ENCODE measurements around the gene SEC61G.

Gene SEC61G

GRCh38 chr7:54757711-54758110, 1.3 kb downstream of the SEC61G start:
- no peak for DNase-seq

GRCh38 chr7:54749200-54749599, 9.8 kb downstream of the SEC61G start:
- no peak for DNase-seq

GRCh38 chr7:54747234-54747633, 11.8 kb downstream of the SEC61G start:
- DNase-seq: no peak

- no peak for DNase-seq
Observed at GRCh38 chr7:54743580-54743979, 15.4 kb downstream of the SEC61G start.

DNA sequence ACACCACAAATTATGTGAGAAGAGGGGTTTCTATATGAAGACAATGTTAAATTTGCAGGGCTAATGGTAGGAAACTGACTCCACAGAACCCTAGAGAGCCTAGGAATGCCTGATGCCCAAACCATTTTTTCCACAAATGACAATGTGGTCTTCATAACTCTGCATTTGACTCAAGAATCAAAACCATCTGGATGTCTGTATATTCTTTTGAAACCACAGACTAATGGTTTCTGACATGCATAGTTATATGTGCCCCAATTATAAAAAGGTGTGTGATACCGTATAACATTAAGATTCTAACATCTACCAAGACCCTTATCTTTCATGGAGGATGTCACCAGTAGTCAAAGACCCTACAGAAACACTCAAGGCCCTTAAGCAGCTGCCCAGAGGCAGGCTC, 20.3 kb downstream of the SEC61G start:
- DNase-seq: no peak

DNA sequence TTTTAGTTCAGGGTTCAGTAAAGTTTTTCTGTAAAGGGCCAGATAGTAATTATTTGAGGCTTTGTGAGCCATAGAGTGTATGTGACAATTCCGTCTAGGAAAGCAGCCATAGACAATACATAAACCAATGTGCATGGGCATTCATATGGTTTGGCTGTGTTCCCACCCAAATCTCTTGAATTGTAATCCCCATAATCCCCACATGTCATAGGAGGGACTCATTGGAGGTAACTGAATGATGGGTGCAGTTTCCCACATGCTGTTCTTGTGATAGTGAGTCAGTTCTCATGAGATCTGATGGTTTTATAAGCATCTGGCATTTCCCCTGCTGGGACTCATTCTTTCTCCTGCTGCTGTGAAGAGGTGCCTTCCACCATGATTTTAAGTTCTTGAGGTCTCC, 29.9 kb downstream of the SEC61G start:
- no peak for DNase-seq

DNA sequence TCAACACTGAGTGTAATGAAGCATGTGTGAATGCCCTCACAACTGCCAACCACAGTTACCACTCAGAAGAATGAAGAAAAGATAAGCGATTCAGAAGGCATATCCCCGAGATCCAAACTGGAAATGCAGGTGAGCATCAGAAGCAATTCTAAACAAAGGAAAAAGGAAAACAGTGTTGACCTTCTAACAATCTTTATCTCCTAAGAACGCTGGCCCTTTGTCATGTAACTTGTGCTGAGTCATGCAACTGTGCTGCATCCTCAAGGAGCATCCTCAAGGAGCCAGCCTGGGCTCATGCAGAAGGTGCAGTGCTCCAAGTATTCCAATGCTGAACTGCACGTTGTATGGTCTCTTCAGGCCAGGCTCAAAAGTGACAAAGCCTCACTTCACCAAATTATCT, 30.6 kb downstream of the SEC61G start:
- DNase-seq: no peak

GRCh38 chr7:54725255-54725654, 33.8 kb downstream of the SEC61G start:
- DNase-seq: no peak

DNA sequence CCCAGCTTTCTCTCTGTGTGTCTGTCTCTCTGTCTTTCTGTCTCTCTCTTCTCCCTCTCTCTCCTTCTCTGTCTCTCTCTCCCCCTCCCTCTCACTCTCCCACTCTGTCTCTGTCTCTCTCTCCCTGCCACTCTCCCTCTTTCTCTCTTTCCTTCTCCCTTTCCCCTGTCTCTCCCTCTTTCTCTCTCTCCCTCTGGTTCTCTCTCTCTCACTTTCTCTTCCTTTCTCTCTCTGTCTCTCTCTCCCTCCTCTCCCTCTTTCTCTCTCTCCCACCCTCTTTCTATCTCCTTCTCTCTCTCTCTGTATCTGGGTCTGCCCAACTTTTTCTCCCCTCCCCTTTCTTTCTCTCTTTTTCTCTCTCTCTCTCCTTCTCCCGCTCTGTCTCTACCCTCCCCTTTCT, 36.5 kb downstream of the SEC61G start:
- DNase-seq: no peak

GRCh38 chr7:54722026-54722425, 37.0 kb downstream of the SEC61G start:
- DNase-seq: no peak

DNA sequence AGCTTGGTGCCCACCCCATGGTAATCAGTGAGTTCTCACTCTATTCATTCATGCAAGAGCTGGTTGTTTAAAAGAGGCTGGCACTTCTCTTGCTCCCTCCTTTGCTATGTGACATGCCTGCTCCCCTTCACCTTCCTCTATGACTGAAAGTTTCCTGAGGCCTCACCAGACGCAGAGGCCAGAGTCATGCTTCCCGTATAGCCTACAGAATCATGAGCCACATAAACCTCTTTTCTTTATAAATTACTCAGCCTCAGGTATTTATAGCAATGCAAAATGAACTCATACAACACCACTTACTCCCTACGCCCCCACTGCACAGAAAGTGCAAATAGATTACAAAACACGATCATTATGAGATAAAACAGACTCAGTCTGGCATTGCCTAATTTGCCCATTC, 39.0 kb downstream of the SEC61G start:
- no peak for DNase-seq

DNA sequence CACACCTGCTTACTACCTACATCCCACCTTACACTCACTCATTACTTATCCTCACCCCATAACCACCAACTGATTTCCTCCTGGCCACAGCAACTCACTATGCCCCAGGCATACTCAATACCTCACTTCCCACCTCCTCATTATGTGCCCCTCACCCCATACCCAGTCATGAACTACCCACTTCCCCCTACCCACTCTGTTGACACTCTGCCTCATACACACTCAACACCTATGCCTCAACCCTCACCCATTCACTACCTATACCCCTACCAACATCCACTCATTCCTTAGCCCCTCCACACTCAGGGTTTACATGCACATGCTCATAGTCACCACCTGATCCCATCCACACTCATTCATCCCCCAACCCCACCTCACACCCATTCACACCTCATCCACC, 39.6 kb downstream of the SEC61G start:
- DNase-seq: no peak

- no peak for DNase-seq
Observed at GRCh38 chr7:54712820-54713219, 46.2 kb downstream of the SEC61G start.

DNA sequence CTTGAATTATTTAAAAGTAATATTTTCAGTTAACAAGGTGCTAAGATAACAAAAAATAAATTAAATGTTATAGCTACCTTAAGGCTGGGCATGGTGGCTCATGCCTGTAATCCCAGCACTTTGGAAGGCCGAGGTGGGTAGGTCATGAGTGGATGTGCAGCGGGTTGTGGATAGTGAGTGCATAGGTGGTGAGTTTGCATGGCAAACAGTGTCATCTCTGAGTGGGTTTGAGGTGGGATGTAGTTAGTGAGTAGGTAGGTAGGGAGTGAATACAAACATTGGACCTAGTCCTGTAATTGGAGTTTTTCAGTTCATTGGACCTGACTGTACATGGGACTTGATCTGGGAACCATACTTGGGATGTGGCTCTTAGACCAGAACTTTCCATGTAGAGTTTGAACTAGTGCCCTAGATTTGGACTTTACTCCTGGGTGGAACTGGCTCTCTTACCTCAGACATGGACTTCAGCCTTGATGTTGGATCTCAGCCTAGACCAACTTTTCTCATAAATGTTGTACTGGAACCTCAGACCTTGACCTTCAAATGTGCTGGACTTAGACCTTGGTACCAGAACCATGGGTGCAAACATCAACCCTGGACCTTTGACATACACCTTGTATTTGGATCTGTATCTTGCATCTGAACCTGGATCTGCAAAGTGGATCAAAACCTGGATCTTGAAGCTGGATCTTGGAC, 47.0 kb downstream of the SEC61G start:
- DNase-seq: no peak

- DNase-seq: no peak
Observed at GRCh38 chr7:54709283-54709682, 49.7 kb downstream of the SEC61G start.

DNA sequence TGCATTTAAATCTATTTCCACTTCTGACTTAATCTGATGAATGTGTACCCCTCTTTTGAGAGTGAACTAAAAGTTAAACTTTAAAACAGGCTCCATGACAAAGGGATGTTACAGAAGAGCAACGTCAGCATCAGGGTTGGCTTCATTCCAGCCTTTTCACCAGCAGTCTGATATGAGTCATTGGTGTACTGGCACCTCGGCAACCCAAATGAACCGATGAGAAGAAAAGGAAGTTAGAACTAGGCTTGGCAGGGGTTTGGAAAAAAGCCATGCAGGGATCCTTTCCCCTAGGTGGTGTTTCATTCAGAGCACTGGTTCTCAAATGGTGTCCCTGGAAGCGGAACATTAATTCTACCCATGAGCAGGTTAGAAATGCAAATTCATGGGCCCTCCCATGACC, 53.6 kb downstream of the SEC61G start:
- DNase-seq: no peak

DNA sequence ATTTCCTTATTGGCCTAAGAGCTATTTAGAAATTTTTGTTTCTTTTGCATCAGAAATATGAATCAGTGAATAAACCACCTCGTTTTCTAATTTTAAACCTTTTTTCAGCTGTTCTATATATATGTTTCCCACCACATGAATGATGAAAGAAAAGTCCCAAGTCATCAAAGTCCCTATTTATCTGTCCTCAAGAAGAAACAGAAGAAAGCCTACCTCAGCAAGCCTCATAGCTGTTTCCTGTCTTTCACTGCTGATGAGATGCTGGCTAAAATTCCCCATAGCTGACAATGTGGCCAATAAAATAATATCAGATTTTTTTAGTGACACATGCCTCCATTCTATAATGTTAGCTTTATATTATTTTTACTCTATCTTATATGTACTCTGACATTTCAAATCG, 54.2 kb downstream of the SEC61G start:
- DNase-seq: no peak
